Measurements from ENCODE around the gene S100A7. TPM values are rescaled to one million over a fixed set of nuclear protein-coding genes. Genes with fewer than 3 reads are reported as not detected.

S100A7 gene
- total and polyA plus RNA-seq, 2 experiments from 2014 or later, result not detected

DNA sequence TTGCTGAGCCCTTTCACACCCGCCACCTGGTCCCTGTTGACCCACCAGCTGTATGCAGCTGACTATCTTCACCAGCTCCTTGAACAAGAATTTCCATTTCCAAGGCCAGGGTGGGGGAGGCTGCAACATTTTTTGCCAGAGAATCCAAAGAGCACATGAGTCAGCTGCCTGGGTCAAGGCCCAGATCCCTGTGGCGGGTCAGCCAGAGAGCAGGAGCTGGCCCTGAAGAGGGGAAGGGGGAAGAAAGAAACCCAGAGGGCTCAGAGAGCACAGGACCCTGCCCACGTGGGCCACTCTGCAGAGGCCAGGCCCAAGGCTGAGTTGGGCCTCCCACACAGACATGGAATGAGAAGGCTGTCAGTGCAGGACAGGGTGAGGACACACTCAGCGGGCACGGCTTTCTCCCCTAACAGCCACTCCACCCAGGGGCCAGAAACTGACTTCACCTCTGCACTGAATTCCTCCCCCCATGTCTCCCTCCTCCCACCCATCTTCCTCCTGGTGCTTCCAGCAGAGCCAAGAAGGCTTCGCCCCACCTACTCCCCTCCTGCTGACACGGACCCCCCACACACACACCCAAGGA, 46.5 kb upstream of the S100A7 start:
- no peaks in the 10 kb centered on the region for H3K36me3 ChIP-seq (ENCODE audit: low read depth)
- H3K27me3 ChIP-seq (replicated peaks; ENCODE audit: insufficient read depth), result no peaks in the 10 kb centered on the region
- peaks cover 31% of the 10 kb centered on the region for H3F3A ChIP-seq (ENCODE audit: insufficient read depth)
- peak overlapping the region; percentile 81 for H3K27ac ChIP-seq
- peak; percentile 95 for DNase-seq
- H4K20me1 ChIP-seq (ENCODE audit: insufficient read depth), result no peaks in the 10 kb centered on the region
- in situ Hi-C loops (cut with MboI), result no loop called here
- 0 to 5% methylated on average over 7 of the region's 7 CpGs for WGBS, 2 experiments (ENCODE audit: low coverage in 1 of 2, low lambda C conversion rate in 2 of 2, missing lambda C conversion rate in 2 of 2)
- TF ChIP-seq EZH2phosphoT487 (IDR thresholded peaks at IDR 0.05; ENCODE audit: insufficient read depth, low read depth) (no peak), EZH2 (IDR thresholded peaks at IDR 0.05; ENCODE audit: insufficient read depth, poor library complexity, severe bottlenecking) (no peak)
- peak overlapping the region; percentile 40 for H3K4me3 ChIP-seq
- no peaks in the 10 kb centered on the region for H3K9me3 ChIP-seq (ENCODE audit: low read depth)
- H3K9ac ChIP-seq, result peak overlapping the region; percentile 63
- peak overlapping the region; percentile 65 for H3K4me2 ChIP-seq (ENCODE audit: unreplicated experiment)
- H3K9me2 ChIP-seq (ENCODE audit: insufficient read depth), result no peaks in the 10 kb centered on the region
- H2AFZ ChIP-seq, result peak overlapping the region; percentile 73
- no peaks in the 10 kb centered on the region for H3K79me2 ChIP-seq (ENCODE audit: insufficient read depth)
- peaks cover 37% of the 10 kb centered on the region for H3K4me1 ChIP-seq (ENCODE audit: insufficient read depth)

DNA sequence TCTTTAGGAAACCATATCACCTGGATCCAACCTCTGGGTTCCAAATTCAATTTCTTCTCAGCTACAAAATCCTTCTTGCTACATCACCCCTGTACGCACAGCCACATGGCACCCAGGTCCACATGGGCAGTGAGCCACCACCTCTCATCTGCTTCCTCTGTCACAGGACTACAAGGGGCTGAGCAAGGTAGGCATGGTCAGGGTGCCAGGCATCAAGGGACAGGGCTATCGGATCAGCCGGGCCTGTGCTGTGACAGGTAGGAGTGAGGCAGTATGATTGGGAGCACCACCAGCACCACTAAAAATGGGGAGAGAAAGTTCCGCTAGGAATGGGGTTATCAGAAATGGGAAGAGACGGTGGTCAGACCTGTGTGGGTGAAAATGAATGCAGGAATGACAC, 45.9 kb upstream of the S100A7 start:
- Histone ChIP-seq H3F3A (ENCODE audit: insufficient read depth) (peaks cover 31% of the 10 kb centered on the region), H3K27me3 (replicated peaks; ENCODE audit: insufficient read depth) (no peaks in the 10 kb centered on the region), H3K4me2 (ENCODE audit: unreplicated experiment) (peak overlapping the region; percentile 65), H3K9me3 (ENCODE audit: low read depth) (no peaks in the 10 kb centered on the region), H3K9ac (no peak overlapping the region), H3K9me2 (ENCODE audit: insufficient read depth) (no peaks in the 10 kb centered on the region), H3K4me3 (no peak overlapping the region), H2AFZ (no peak overlapping the region), H3K36me3 (ENCODE audit: low read depth) (no peaks in the 10 kb centered on the region), H4K20me1 (ENCODE audit: insufficient read depth) (no peaks in the 10 kb centered on the region), H3K79me2 (ENCODE audit: insufficient read depth) (no peaks in the 10 kb centered on the region), H3K27ac (peak overlapping the region; percentile 81), H3K4me1 (ENCODE audit: insufficient read depth) (peaks cover 37% of the 10 kb centered on the region)
- WGBS, 2 experiments (ENCODE audit: low coverage in 1 of 2, low lambda C conversion rate in 2 of 2, missing lambda C conversion rate in 2 of 2), result 72 to 84% methylated on average over 5 of the region's 5 CpGs
- in situ Hi-C loops (cut with MboI), result no loop called here
- DNase-seq, result no peak
- TF ChIP-seq EZH2phosphoT487 (IDR thresholded peaks at IDR 0.05; ENCODE audit: insufficient read depth, low read depth) (no peak), EZH2 (IDR thresholded peaks at IDR 0.05; ENCODE audit: insufficient read depth, poor library complexity, severe bottlenecking) (no peak)

DNA sequence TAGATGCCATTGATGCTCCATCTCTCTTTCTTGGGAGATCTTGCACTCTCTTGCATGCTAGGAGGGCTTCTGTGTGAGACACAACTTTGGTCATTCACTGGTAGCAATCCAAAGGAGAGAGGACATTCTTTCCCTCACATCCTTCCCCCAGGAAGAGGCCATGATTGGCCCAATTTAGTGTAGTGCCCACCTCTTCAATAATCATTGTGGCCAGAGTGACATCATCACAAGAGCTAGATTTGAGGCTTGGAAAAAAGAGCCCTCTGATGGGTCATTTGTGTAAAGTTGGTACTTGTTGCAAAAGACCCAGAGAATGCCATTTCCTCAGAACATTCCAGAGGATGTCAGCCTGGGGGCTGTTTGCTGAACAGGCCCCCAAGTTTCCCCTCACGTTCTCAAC, 45.1 kb upstream of the S100A7 start:
- H3K9me2 ChIP-seq (ENCODE audit: insufficient read depth), result no peaks in the 10 kb centered on the region
- H3K9me3 ChIP-seq (ENCODE audit: low read depth), result no peaks in the 10 kb centered on the region
- in situ Hi-C loops (cut with MboI), result no loop called here
- 93 to 96% methylated on average over 1 of the region's 1 CpG for WGBS, 2 experiments (ENCODE audit: low coverage in 1 of 2, low lambda C conversion rate in 2 of 2, missing lambda C conversion rate in 2 of 2)
- H3K27me3 ChIP-seq (replicated peaks; ENCODE audit: insufficient read depth), result no peaks in the 10 kb centered on the region
- TF ChIP-seq EZH2phosphoT487 (IDR thresholded peaks at IDR 0.05; ENCODE audit: insufficient read depth, low read depth), result no peak
- H3K79me2 ChIP-seq (ENCODE audit: insufficient read depth), result no peaks in the 10 kb centered on the region
- no peak overlapping the region for H3K27ac ChIP-seq
- H3K9ac ChIP-seq, result no peak overlapping the region
- peaks cover 31% of the 10 kb centered on the region for H3F3A ChIP-seq (ENCODE audit: insufficient read depth)
- peaks cover 32% of the 10 kb centered on the region for H3K4me1 ChIP-seq (ENCODE audit: insufficient read depth)
- DNase-seq, result peak; percentile 57
- no peak overlapping the region for H2AFZ ChIP-seq
- no peak overlapping the region for H3K4me3 ChIP-seq
- H4K20me1 ChIP-seq (ENCODE audit: insufficient read depth), result no peaks in the 10 kb centered on the region
- no peaks in the 10 kb centered on the region for H3K36me3 ChIP-seq (ENCODE audit: low read depth)
- peak overlapping the region; percentile 5 for H3K4me2 ChIP-seq (ENCODE audit: unreplicated experiment)

- 71 to 72% methylated on average over 3 of the region's 3 CpGs for WGBS, 2 experiments (ENCODE audit: low coverage in 1 of 2, low lambda C conversion rate in 2 of 2, missing lambda C conversion rate in 2 of 2)
- H3K9me2 ChIP-seq (ENCODE audit: insufficient read depth), result no peaks in the 10 kb centered on the region
- H3F3A ChIP-seq (ENCODE audit: insufficient read depth), result peaks cover 26% of the 10 kb centered on the region
- H3K27me3 ChIP-seq (replicated peaks; ENCODE audit: insufficient read depth), result no peaks in the 10 kb centered on the region
- in situ Hi-C loops (cut with MboI), result no loop called here
- no peaks in the 10 kb centered on the region for H3K36me3 ChIP-seq (ENCODE audit: low read depth)
- H3K4me1 ChIP-seq (ENCODE audit: insufficient read depth), result peaks cover 32% of the 10 kb centered on the region
- no peaks in the 10 kb centered on the region for H3K9me3 ChIP-seq (ENCODE audit: low read depth)
- H3K9ac ChIP-seq, result no peak overlapping the region
- DNase-seq, result no peak
- H3K4me3 ChIP-seq, result no peak overlapping the region
- H3K4me2 ChIP-seq (ENCODE audit: unreplicated experiment), result no peak overlapping the region
- no peaks in the 10 kb centered on the region for H3K79me2 ChIP-seq (ENCODE audit: insufficient read depth)
- TF ChIP-seq EZH2phosphoT487 (IDR thresholded peaks at IDR 0.05; ENCODE audit: insufficient read depth, low read depth) (no peak), EZH2 (IDR thresholded peaks at IDR 0.05; ENCODE audit: insufficient read depth, poor library complexity, severe bottlenecking) (no peak)
- no peak overlapping the region for H2AFZ ChIP-seq
- no peak overlapping the region for H3K27ac ChIP-seq
- no peaks in the 10 kb centered on the region for H4K20me1 ChIP-seq (ENCODE audit: insufficient read depth)
Measured at GRCh38 chr1:153503766-153504165, 43.3 kb upstream of the S100A7 start.

DNA sequence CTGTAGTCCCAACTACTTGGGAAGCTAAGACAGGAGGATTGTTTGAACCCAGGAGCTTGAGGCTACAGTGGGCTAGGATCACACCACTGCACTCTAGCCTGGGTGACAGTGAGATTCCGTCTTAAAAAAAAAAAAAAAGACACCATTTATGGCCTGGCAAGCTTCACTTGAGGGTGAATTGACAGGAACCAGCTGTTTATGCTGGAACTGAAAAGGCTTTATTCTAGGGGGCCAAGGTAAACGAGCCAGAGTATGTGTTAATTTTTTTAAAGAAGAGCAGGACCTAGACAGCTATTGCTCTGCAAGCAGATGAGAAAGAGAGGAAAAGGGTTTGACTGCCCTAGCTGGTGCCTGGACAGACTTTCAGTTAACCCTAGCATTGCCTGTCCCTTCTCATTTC, 38.3 kb upstream of the S100A7 start:
- no peaks in the 10 kb centered on the region for H3K4me1 ChIP-seq (ENCODE audit: insufficient read depth)
- no peaks in the 10 kb centered on the region for H3K9me3 ChIP-seq (ENCODE audit: low read depth)
- WGBS, 2 experiments (ENCODE audit: low coverage in 1 of 2, low lambda C conversion rate in 2 of 2, missing lambda C conversion rate in 2 of 2), result 3 to 10% methylated on average over 2 of the region's 2 CpGs

More for the DNA sequence above, 38.3 kb upstream of the S100A7 start:
- H3K79me2 ChIP-seq (ENCODE audit: insufficient read depth), result no peaks in the 10 kb centered on the region
- no peak overlapping the region for H3K9ac ChIP-seq
- no peak overlapping the region for H3K27ac ChIP-seq
- H3F3A ChIP-seq (ENCODE audit: insufficient read depth), result no peaks in the 10 kb centered on the region
- no peak overlapping the region for H2AFZ ChIP-seq
- H3K4me2 ChIP-seq (ENCODE audit: unreplicated experiment), result no peak overlapping the region
- no peak for TF ChIP-seq EZH2phosphoT487 (IDR thresholded peaks at IDR 0.05; ENCODE audit: insufficient read depth, low read depth)
- no peak for TF ChIP-seq EZH2 (IDR thresholded peaks at IDR 0.05; ENCODE audit: insufficient read depth, poor library complexity, severe bottlenecking)
- H3K4me3 ChIP-seq, result no peak overlapping the region
- in situ Hi-C loops (cut with MboI), result no loop called here
- no peaks in the 10 kb centered on the region for H3K9me2 ChIP-seq (ENCODE audit: insufficient read depth)
- no peaks in the 10 kb centered on the region; the same call in 1 of the 2 replicates for H3K27me3 ChIP-seq (replicated peaks; ENCODE audit: insufficient read depth)
- no peaks in the 10 kb centered on the region for H4K20me1 ChIP-seq (ENCODE audit: insufficient read depth)
- H3K36me3 ChIP-seq (ENCODE audit: low read depth), result no peaks in the 10 kb centered on the region
- DNase-seq, result no peak
